CD8-positive, alpha-beta memory T cell (primary cell): Measurements from ENCODE around the gene CDC14A. TPM values are rescaled to one million over a fixed set of nuclear protein-coding genes. Genes with fewer than 3 reads are reported as not detected.
A peak's percentile ranks its signal among the peaks of the same experiment; 100 is the strongest.

Source experiments
- CTCF ChIA-PET: fragments of 350-600 bp; sonication (Branson Sonifier 250); formaldehyde crosslinking; loops from one replicate; lab custom pipeline; 2021; ENCODE audit warnings: antibody characterized with exemption; lab: Charles Lee
- POLR2A ChIA-PET: fragments of 350-600 bp; sonication (Branson Sonifier 250); formaldehyde crosslinking; loops from one replicate; lab custom pipeline; 2021; ENCODE audit warnings: antibody characterized with exemption; lab: Charles Lee
- DNase-seq, 5 donors: peaks; one replicate each; pipeline versions ENCODE4 v3.0.0 to v3.0.0-alpha.2; 2020 to 2022; ENCODE audit warnings: mixed read lengths in 1 of 5
- H3K27ac ChIP-seq: one replicate; pipeline ENCODE4 v1.7.0; 2013; ENCODE audit warnings: low read depth, mild to moderate bottlenecking, low read length, moderate library complexity
- H3K27me3 ChIP-seq: 2 replicates; pipeline ENCODE4 v1.7.0; 2013; ENCODE audit warnings: low read length, mild to moderate bottlenecking; ENCODE audit not compliant: insufficient read depth, poor library complexity, severe bottlenecking
- H3K36me3 ChIP-seq: 2 replicates; pipeline ENCODE4 v1.7.0; 2013; ENCODE audit warnings: mild to moderate bottlenecking, low read length, moderate library complexity; ENCODE audit not compliant: insufficient read depth
- H3K4me1 ChIP-seq: 2 replicates; pipeline ENCODE4 v1.7.0; 2013; ENCODE audit warnings: mild to moderate bottlenecking, low read length, moderate library complexity; ENCODE audit not compliant: insufficient read depth
- H3K4me3 ChIP-seq: 2 replicates; pipeline ENCODE4 v1.7.0; 2013; ENCODE audit warnings: mild to moderate bottlenecking, low read length
- H3K9me3 ChIP-seq: 2 replicates; pipeline ENCODE4 v1.7.0; 2013; ENCODE audit warnings: mild to moderate bottlenecking, low read length
- H3K27ac Mint-ChIP-seq, 8 donors: one replicate each; pipeline ENCODE4 v1.8.0; 2020 to 2021; ENCODE audit warnings: mixed read lengths in 8 of 8, mild to moderate bottlenecking in 6 of 8, inconsistent platforms in 3 of 8, moderate library complexity in 3 of 8
- H3K27me3 Mint-ChIP-seq, 2 donors: one replicate each; pipeline ENCODE4 v1.8.0; 2020 to 2021; ENCODE audit warnings: mixed read lengths in 2 of 2, mild to moderate bottlenecking in 1 of 2, moderate library complexity in 1 of 2
- H3K36me3 Mint-ChIP-seq, 3 donors: one replicate each; pipeline ENCODE4 v1.8.0; 2020 to 2021; ENCODE audit warnings: mixed read lengths in 3 of 3, inconsistent platforms in 1 of 3, mild to moderate bottlenecking in 1 of 3
- H3K4me1 Mint-ChIP-seq, 3 donors: one replicate each; pipeline ENCODE4 v1.8.0; 2020 to 2021; ENCODE audit warnings: mixed read lengths in 3 of 3, inconsistent platforms in 1 of 3, mild to moderate bottlenecking in 1 of 3
- H3K4me3 Mint-ChIP-seq, 7 donors: one replicate each; pipeline ENCODE4 v1.8.0; 2020 to 2021; ENCODE audit warnings: mixed read lengths in 7 of 7, mild to moderate bottlenecking in 6 of 7, moderate library complexity in 4 of 7, inconsistent platforms in 2 of 7
- H3K9me3 Mint-ChIP-seq, 5 donors: one replicate each; pipeline ENCODE4 v1.8.0; 2020 to 2022; ENCODE audit warnings: mixed read lengths in 5 of 5, mild to moderate bottlenecking in 3 of 5, moderate library complexity in 2 of 5, inconsistent platforms in 1 of 5
- polyA plus RNA-seq: library from polyadenylated mRNA; unstranded; fragments of 300-500 nt; fragmentation: Illumina TruSeq; gene quantifications from one replicate; pipeline ENCODE4 v1.2.3, GENCODE V29; 2021
- total RNA-seq, 2 experiments: library from RNA; stranded (reverse); gene quantifications; one replicate each; pipeline ENCODE4 v1.2.3, GENCODE V29; 2021

Gene CDC14A
- total and polyA plus RNA-seq, 3 experiments from 2014 or later, result 25.4 to 36.4 (median 27.9) TPM

GRCh38 chr1:100474834-100475233 lies 122.5 kb downstream of the CDC14A start:
- Histone ChIP-seq H3K4me1 (no peaks in the 10 kb centered on the region), H3K27ac (no peak overlapping the region), H3K4me3 (no peak overlapping the region), H3K9me3 (no peaks in the 10 kb centered on the region), H3K36me3 (no peaks in the 10 kb centered on the region), H3K27me3 (no peaks in the 10 kb centered on the region)
- Mint-ChIP-seq H3K36me3 (peaks cover 4 to 75% (median 25%) of the 10 kb centered on the region in 3 donors), H3K9me3 (no peaks in the 10 kb centered on the region), H3K4me1 (peaks cover 43 to 66% (median 63%) of the 10 kb centered on the region in 3 donors), H3K27me3 (no peaks in the 10 kb centered on the region), H3K4me3 (no peak overlapping the region), H3K27ac (peak overlapping the region in 6 of 8 donors; percentile 0 to 75 (median 56))
- ChIA-PET CTCF (no interaction called here), POLR2A (no interaction called here)
- DNase-seq, result no peak

- ChIA-PET CTCF (interaction anchor here (0.7 to 1.3 kb wide), 2 partner anchors 13 to 20 kb away, joined by 3 read pairs; no protein-coding TSS in a partner anchor), POLR2A (no interaction called here)
- H3K36me3 Mint-ChIP-seq, result peaks cover 10 to 80% (median 30%) of the 10 kb centered on the region in 3 donors
- no peak overlapping the region for H3K27ac ChIP-seq
- H3K4me1 ChIP-seq, result no peaks in the 10 kb centered on the region
- no peak for DNase-seq
- no peak overlapping the region for H3K4me3 Mint-ChIP-seq
- H3K36me3 ChIP-seq, result peaks cover 19% of the 10 kb centered on the region
- no peaks in the 10 kb centered on the region for H3K9me3 Mint-ChIP-seq
- H3K27me3 ChIP-seq, result no peaks in the 10 kb centered on the region
- no peak overlapping the region for H3K4me3 ChIP-seq
- H3K27ac Mint-ChIP-seq, result peak overlapping the region in 4 of 8 donors; percentile 17 to 77 (median 67)
- H3K9me3 ChIP-seq, result no peaks in the 10 kb centered on the region
- H3K27me3 Mint-ChIP-seq, result no peaks in the 10 kb centered on the region
- peaks cover 49 to 71% (median 67%) of the 10 kb centered on the region in 3 donors for H3K4me1 Mint-ChIP-seq
Observed at GRCh38 chr1:100476735-100477290, 124.5 kb downstream of the CDC14A start.

GRCh38 chr1:100478816-100479215 lies 126.5 kb downstream of the CDC14A start:
- H3K27me3 ChIP-seq, result no peaks in the 10 kb centered on the region
- H3K36me3 ChIP-seq, result peaks cover 26% of the 10 kb centered on the region
- H3K4me1 Mint-ChIP-seq, result peaks cover 41 to 59% (median 56%) of the 10 kb centered on the region in 3 donors
- ChIA-PET POLR2A (no interaction called here), CTCF (interaction anchor here (1.9 kb wide), 1 partner anchor 18 kb away, joined by 7 read pairs; no protein-coding TSS in a partner anchor)
- no peak overlapping the region for H3K27ac ChIP-seq
- H3K4me3 ChIP-seq, result no peak overlapping the region
- no peak for DNase-seq
- H3K9me3 ChIP-seq, result no peaks in the 10 kb centered on the region
- no peaks in the 10 kb centered on the region for H3K4me1 ChIP-seq
- peaks cover 0 to 5% (median 0%) of the 10 kb centered on the region in 5 donors for H3K9me3 Mint-ChIP-seq
- H3K4me3 Mint-ChIP-seq, result no peak overlapping the region
- no peaks in the 10 kb centered on the region for H3K27me3 Mint-ChIP-seq
- peaks cover 18 to 79% (median 32%) of the 10 kb centered on the region in 3 donors for H3K36me3 Mint-ChIP-seq
- H3K27ac Mint-ChIP-seq, result peak overlapping the region in 2 of 8 donors; percentile 9 to 71

- peaks cover 32 to 50% (median 47%) of the 10 kb centered on the region in 3 donors for H3K4me1 Mint-ChIP-seq
- no peak overlapping the region for H3K27ac ChIP-seq
- H3K4me1 ChIP-seq, result no peaks in the 10 kb centered on the region
- H3K27me3 ChIP-seq, result no peaks in the 10 kb centered on the region
- no peaks in the 10 kb centered on the region for H3K9me3 ChIP-seq
- H3K4me3 ChIP-seq, result no peak overlapping the region
- peaks cover 36% of the 10 kb centered on the region for H3K36me3 ChIP-seq
- DNase-seq, result no peak
- ChIA-PET CTCF (interaction anchor here (1.9 kb wide), 1 partner anchor 19 kb away, joined by 7 read pairs; no protein-coding TSS in a partner anchor), POLR2A (no interaction called here)
- H3K36me3 Mint-ChIP-seq, result peaks cover 22 to 76% (median 34%) of the 10 kb centered on the region in 3 donors
- H3K4me3 Mint-ChIP-seq, result no peak overlapping the region
- H3K9me3 Mint-ChIP-seq, result peaks cover 0 to 5% (median 0%) of the 10 kb centered on the region in 5 donors
- peak overlapping the region in 3 of 8 donors; percentile 3 to 68 (median 64) for H3K27ac Mint-ChIP-seq
- H3K27me3 Mint-ChIP-seq, result no peaks in the 10 kb centered on the region
Observed at GRCh38 chr1:100479620-100480338, 127.5 kb downstream of the CDC14A start.

- H3K4me3 ChIP-seq, result no peak overlapping the region
- H3K4me1 Mint-ChIP-seq, result peaks cover 27 to 41% (median 34%) of the 10 kb centered on the region in 3 donors
- peaks cover 22 to 78% (median 37%) of the 10 kb centered on the region in 3 donors for H3K36me3 Mint-ChIP-seq
- no peaks in the 10 kb centered on the region for H3K27me3 ChIP-seq
- peaks cover 40% of the 10 kb centered on the region for H3K36me3 ChIP-seq
- no peaks in the 10 kb centered on the region for H3K27me3 Mint-ChIP-seq
- POLR2A ChIA-PET, result no interaction called here
- peak overlapping the region in 6 of 8 donors; percentile 2 to 68 (median 22) for H3K27ac Mint-ChIP-seq
- H3K9me3 ChIP-seq, result no peaks in the 10 kb centered on the region
- peak overlapping the region in 2 of 7 donors; percentile 1 for H3K4me3 Mint-ChIP-seq
- peaks cover 0 to 5% (median 0%) of the 10 kb centered on the region in 5 donors for H3K9me3 Mint-ChIP-seq
- no peak overlapping the region for H3K27ac ChIP-seq
- H3K4me1 ChIP-seq, result no peaks in the 10 kb centered on the region
- DNase-seq, result no peak
- CTCF ChIA-PET, result no interaction called here
Observed at GRCh38 chr1:100481303-100481702, 129.0 kb downstream of the CDC14A start.

GRCh38 chr1:100482167-100482566 lies 129.9 kb downstream of the CDC14A start:
- DNase-seq, result no peak
- no peak overlapping the region for H3K4me3 ChIP-seq
- Mint-ChIP-seq H3K27ac (peak overlapping the region in 2 of 8 donors; percentile 26 to 57), H3K4me3 (no peak overlapping the region), H3K36me3 (peaks cover 22 to 81% (median 35%) of the 10 kb centered on the region in 3 donors), H3K4me1 (peaks cover 23 to 37% (median 29%) of the 10 kb centered on the region in 3 donors), H3K9me3 (peaks cover 0 to 5% (median 0%) of the 10 kb centered on the region in 5 donors), H3K27me3 (no peaks in the 10 kb centered on the region)
- H3K36me3 ChIP-seq, result peaks cover 40% of the 10 kb centered on the region
- POLR2A ChIA-PET, result no interaction called here
- CTCF ChIA-PET, result no interaction called here
- H3K27me3 ChIP-seq, result no peaks in the 10 kb centered on the region
- H3K27ac ChIP-seq, result no peak overlapping the region
- no peaks in the 10 kb centered on the region for H3K4me1 ChIP-seq
- H3K9me3 ChIP-seq, result no peaks in the 10 kb centered on the region

- Histone ChIP-seq H3K4me1 (no peaks in the 10 kb centered on the region), H3K27me3 (no peaks in the 10 kb centered on the region), H3K4me3 (no peak overlapping the region), H3K27ac (no peak overlapping the region), H3K9me3 (no peaks in the 10 kb centered on the region), H3K36me3 (peaks cover 40% of the 10 kb centered on the region)
- no peaks in the 10 kb centered on the region for H3K27me3 Mint-ChIP-seq
- ChIA-PET CTCF (no interaction called here), POLR2A (no interaction called here)
- peaks cover 22 to 80% (median 33%) of the 10 kb centered on the region in 3 donors for H3K36me3 Mint-ChIP-seq
- H3K4me3 Mint-ChIP-seq, result no peak overlapping the region
- no peak for DNase-seq
- peaks cover 0 to 5% (median 0%) of the 10 kb centered on the region in 5 donors for H3K9me3 Mint-ChIP-seq
- peaks cover 20 to 34% (median 24%) of the 10 kb centered on the region in 3 donors for H3K4me1 Mint-ChIP-seq
- peak overlapping the region in 2 of 8 donors; percentile 3 to 57 for H3K27ac Mint-ChIP-seq
Observed at GRCh38 chr1:100482748-100483147, 130.4 kb downstream of the CDC14A start.

- H3K27ac Mint-ChIP-seq, result no peak overlapping the region
- no peak overlapping the region for H3K27ac ChIP-seq
- no peaks in the 10 kb centered on the region for H3K27me3 Mint-ChIP-seq
- no peaks in the 10 kb centered on the region for H3K27me3 ChIP-seq
- no peaks in the 10 kb centered on the region for H3K9me3 ChIP-seq
- no peaks in the 10 kb centered on the region for H3K4me1 ChIP-seq
- no peak overlapping the region for H3K4me3 Mint-ChIP-seq
- H3K4me1 Mint-ChIP-seq, result peaks cover 18 to 36% (median 23%) of the 10 kb centered on the region in 3 donors
- peaks cover 22 to 79% (median 34%) of the 10 kb centered on the region in 3 donors for H3K36me3 Mint-ChIP-seq
- peaks cover 40% of the 10 kb centered on the region for H3K36me3 ChIP-seq
- peaks cover 0 to 5% (median 0%) of the 10 kb centered on the region in 5 donors for H3K9me3 Mint-ChIP-seq
- no peak for DNase-seq
- ChIA-PET POLR2A (no interaction called here), CTCF (no interaction called here)
- H3K4me3 ChIP-seq, result no peak overlapping the region
Observed at GRCh38 chr1:100483230-100483629, 130.9 kb downstream of the CDC14A start.
